ENCODE data around the gene GRID1. TPM values are rescaled to one million over a fixed set of nuclear protein-coding genes. Genes with fewer than 3 reads are reported as not detected.

GRID1 gene
- total RNA-seq, 4 donors from 2014 or later, result 1.4 to 4.9 (median 2.0) TPM

- 79 to 86% methylated on average over 7 of the region's 7 CpGs for WGBS, 2 donors
- H3K4me3 ChIP-seq (ENCODE audit: low read depth, poor library complexity, severe bottlenecking), result no peak overlapping the region
- intact Hi-C loops (cut with DNase I; ENCODE audit: low total_unique reads), result no loop called here
- TF ChIP-seq POLR2A (IDR thresholded peaks at IDR 0.05) (no peak), CTCF (IDR thresholded peaks at IDR 0.05) (no peak)
- DNase-seq (ENCODE audit: low spot score in 2 of 2), result peak in 1 of 2 donors; percentile 68
Observed at GRCh38 chr10:86266446-86267242, 100.0 kb downstream of the GRID1 start.

GRCh38 chr10:86265895-86266259 lies 100.7 kb downstream of the GRID1 start:
- WGBS, 2 donors, result 76 to 77% methylated on average over 3 of the region's 3 CpGs
- H3K4me3 ChIP-seq (ENCODE audit: low read depth, poor library complexity, severe bottlenecking), result no peak overlapping the region
- intact Hi-C loops (cut with DNase I; ENCODE audit: low total_unique reads), result no loop called here
- peak in 1 of 2 donors; percentile 77 for DNase-seq (ENCODE audit: low spot score in 2 of 2)
- TF ChIP-seq POLR2A (IDR thresholded peaks at IDR 0.05) (no peak), CTCF (IDR thresholded peaks at IDR 0.05) (no peak)

GRCh38 chr10:86265236-86265894 lies 101.2 kb downstream of the GRID1 start:
- intact Hi-C loops (cut with DNase I; ENCODE audit: low total_unique reads), result no loop called here
- no peak for TF ChIP-seq POLR2A (IDR thresholded peaks at IDR 0.05)
- no peak for TF ChIP-seq CTCF (IDR thresholded peaks at IDR 0.05)
- 70 to 73% methylated on average over 8 of the region's 8 CpGs for WGBS, 2 donors
- H3K4me3 ChIP-seq (ENCODE audit: low read depth, poor library complexity, severe bottlenecking), result no peak overlapping the region
- DNase-seq (ENCODE audit: low spot score in 2 of 2), result peak in 1 of 2 donors; percentile 53

- DNase-seq (ENCODE audit: low spot score in 2 of 2), result peak in 1 of 2 donors; percentile 74
- no peak overlapping the region for H3K4me3 ChIP-seq (ENCODE audit: low read depth, poor library complexity, severe bottlenecking)
- 73 to 83% methylated on average over 14 of the region's 14 CpGs for WGBS, 2 donors
- intact Hi-C loops (cut with DNase I; ENCODE audit: low total_unique reads), result no loop called here
- TF ChIP-seq CTCF (IDR thresholded peaks at IDR 0.05) (no peak), POLR2A (IDR thresholded peaks at IDR 0.05) (no peak)
Observed at GRCh38 chr10:86264481-86265231, 101.9 kb downstream of the GRID1 start.

- peak in 1 of 2 donors; percentile 15 for DNase-seq (ENCODE audit: low spot score in 2 of 2)
- WGBS, 2 donors, result 83 to 85% methylated on average over 5 of the region's 5 CpGs
- H3K4me3 ChIP-seq (ENCODE audit: low read depth, poor library complexity, severe bottlenecking), result no peak overlapping the region
- intact Hi-C loops (cut with DNase I; ENCODE audit: low total_unique reads), result no loop called here
- no peak for TF ChIP-seq POLR2A (IDR thresholded peaks at IDR 0.05)
- TF ChIP-seq CTCF (IDR thresholded peaks at IDR 0.05), result no peak
Observed at GRCh38 chr10:86263907-86264306, 102.7 kb downstream of the GRID1 start.

All from lower leg skin (tissue), 4 donors.